HCT116 (cell line): ENCODE data around the gene YWHAH.

Experiments
- ATF3 ChIP-seq: IDR thresholded peaks from 2 replicates; pipeline ENCODE4 v1.6.1; 2012
- EZH2 ChIP-seq: fragments of 200-600 bp; sonication (generic); IDR thresholded peaks from 2 replicates; pipeline ENCODE4 v1.6.1; 2017; ENCODE audit warnings: antibody characterized with exemption, mixed run types
- FOSL1 ChIP-seq: IDR thresholded peaks from 2 replicates; pipeline ENCODE4 v1.6.1; 2012; ENCODE audit warnings: low read depth
- POLR2A ChIP-seq: IDR thresholded peaks from 2 replicates; pipeline ENCODE4 v1.7.0; 2011; ENCODE audit warnings: borderline replicate concordance; ENCODE audit not compliant: insufficient read depth, insufficient read length; ENCODE audit errors: extremely low read depth
- POLR2AphosphoS5 ChIP-seq: IDR thresholded peaks from 2 replicates; pipeline ENCODE4 v1.6.1; 2011; ENCODE audit warnings: mild to moderate bottlenecking, low read depth, low read length, moderate library complexity
- RAD21 ChIP-seq: IDR thresholded peaks from 2 replicates; pipeline ENCODE4 v1.6.1; 2012; ENCODE audit warnings: low read depth, mild to moderate bottlenecking
- SP1 ChIP-seq: IDR thresholded peaks from 2 replicates; pipeline ENCODE4 v1.6.1; 2012; ENCODE audit warnings: low read depth
- SRF ChIP-seq: IDR thresholded peaks from 2 replicates; pipeline ENCODE4 v1.6.1; 2012; ENCODE audit warnings: low read depth
- TCF7L2 ChIP-seq: IDR thresholded peaks from 2 replicates; pipeline ENCODE4 v1.7.0; 2011; ENCODE audit warnings: borderline replicate concordance, inconsistent platforms; ENCODE audit not compliant: insufficient read depth, insufficient read length; ENCODE audit errors: extremely low read depth
- ZNF274 ChIP-seq: fragments of 200-500 bp; sonication (Bioruptor generic); IDR thresholded peaks from 2 replicates; pipeline ENCODE4 v1.6.1; 2014; ENCODE audit warnings: mild to moderate bottlenecking, low read depth, low read length, inconsistent platforms
- TF ChIP-seq, protein P1 (sequence below), 3 experiments: fragments of 200-600 bp in 1 of 3; sonication (generic) in 1 of 3; IDR thresholded peaks in 2 of 3; conservative IDR thresholded peaks in 1 of 3; 2 replicates each; pipeline ENCODE4 v1.5.1; 2012 to 2017; ENCODE audit warnings: low read depth in 2 of 3, low read length in 2 of 3, antibody characterized with exemption in 1 of 3, borderline replicate concordance in 1 of 3, control low read depth in 1 of 3, mild to moderate bottlenecking in 1 of 3, mixed read lengths in 1 of 3, mixed run types in 1 of 3, moderate library complexity in 1 of 3; ENCODE audit not compliant: insufficient read depth in 1 of 3
- TF ChIP-seq, protein P2 (sequence below): IDR thresholded peaks from 2 replicates; pipeline ENCODE4 v1.6.1; 2012; ENCODE audit warnings: low read depth

- TF ChIP-seq POLR2AphosphoS5 (no peak), SRF (no peak), ATF3 (no peak), RAD21 (no peak), POLR2A (no peak), FOSL1 (no peak), EZH2 (no peak), ZNF274 (no peak), SP1 (no peak), TCF7L2 (no peak)
- TF ChIP-seq, protein P1, sequence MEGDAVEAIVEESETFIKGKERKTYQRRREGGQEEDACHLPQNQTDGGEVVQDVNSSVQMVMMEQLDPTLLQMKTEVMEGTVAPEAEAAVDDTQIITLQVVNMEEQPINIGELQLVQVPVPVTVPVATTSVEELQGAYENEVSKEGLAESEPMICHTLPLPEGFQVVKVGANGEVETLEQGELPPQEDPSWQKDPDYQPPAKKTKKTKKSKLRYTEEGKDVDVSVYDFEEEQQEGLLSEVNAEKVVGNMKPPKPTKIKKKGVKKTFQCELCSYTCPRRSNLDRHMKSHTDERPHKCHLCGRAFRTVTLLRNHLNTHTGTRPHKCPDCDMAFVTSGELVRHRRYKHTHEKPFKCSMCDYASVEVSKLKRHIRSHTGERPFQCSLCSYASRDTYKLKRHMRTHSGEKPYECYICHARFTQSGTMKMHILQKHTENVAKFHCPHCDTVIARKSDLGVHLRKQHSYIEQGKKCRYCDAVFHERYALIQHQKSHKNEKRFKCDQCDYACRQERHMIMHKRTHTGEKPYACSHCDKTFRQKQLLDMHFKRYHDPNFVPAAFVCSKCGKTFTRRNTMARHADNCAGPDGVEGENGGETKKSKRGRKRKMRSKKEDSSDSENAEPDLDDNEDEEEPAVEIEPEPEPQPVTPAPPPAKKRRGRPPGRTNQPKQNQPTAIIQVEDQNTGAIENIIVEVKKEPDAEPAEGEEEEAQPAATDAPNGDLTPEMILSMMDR (IDR thresholded peaks at IDR 0.05 in 2 of 3, conservative IDR thresholded peaks at IDR 0.05 in 1 of 3; ENCODE audit: borderline replicate concordance in 1 of 3, insufficient read depth in 1 of 3, low read depth in 2 of 3, low read length in 2 of 3) = no peak
- TF ChIP-seq, protein P2, sequence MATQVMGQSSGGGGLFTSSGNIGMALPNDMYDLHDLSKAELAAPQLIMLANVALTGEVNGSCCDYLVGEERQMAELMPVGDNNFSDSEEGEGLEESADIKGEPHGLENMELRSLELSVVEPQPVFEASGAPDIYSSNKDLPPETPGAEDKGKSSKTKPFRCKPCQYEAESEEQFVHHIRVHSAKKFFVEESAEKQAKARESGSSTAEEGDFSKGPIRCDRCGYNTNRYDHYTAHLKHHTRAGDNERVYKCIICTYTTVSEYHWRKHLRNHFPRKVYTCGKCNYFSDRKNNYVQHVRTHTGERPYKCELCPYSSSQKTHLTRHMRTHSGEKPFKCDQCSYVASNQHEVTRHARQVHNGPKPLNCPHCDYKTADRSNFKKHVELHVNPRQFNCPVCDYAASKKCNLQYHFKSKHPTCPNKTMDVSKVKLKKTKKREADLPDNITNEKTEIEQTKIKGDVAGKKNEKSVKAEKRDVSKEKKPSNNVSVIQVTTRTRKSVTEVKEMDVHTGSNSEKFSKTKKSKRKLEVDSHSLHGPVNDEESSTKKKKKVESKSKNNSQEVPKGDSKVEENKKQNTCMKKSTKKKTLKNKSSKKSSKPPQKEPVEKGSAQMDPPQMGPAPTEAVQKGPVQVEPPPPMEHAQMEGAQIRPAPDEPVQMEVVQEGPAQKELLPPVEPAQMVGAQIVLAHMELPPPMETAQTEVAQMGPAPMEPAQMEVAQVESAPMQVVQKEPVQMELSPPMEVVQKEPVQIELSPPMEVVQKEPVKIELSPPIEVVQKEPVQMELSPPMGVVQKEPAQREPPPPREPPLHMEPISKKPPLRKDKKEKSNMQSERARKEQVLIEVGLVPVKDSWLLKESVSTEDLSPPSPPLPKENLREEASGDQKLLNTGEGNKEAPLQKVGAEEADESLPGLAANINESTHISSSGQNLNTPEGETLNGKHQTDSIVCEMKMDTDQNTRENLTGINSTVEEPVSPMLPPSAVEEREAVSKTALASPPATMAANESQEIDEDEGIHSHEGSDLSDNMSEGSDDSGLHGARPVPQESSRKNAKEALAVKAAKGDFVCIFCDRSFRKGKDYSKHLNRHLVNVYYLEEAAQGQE = no peak
Observed at GRCh38 chr22:31940506-31940905, 3.8 kb upstream of the YWHAH start.
